ENCODE data around the gene SEMA6C. TPM values are rescaled to one million over a fixed set of nuclear protein-coding genes. Genes with fewer than 3 reads are reported as not detected.

Gene SEMA6C, protein sequence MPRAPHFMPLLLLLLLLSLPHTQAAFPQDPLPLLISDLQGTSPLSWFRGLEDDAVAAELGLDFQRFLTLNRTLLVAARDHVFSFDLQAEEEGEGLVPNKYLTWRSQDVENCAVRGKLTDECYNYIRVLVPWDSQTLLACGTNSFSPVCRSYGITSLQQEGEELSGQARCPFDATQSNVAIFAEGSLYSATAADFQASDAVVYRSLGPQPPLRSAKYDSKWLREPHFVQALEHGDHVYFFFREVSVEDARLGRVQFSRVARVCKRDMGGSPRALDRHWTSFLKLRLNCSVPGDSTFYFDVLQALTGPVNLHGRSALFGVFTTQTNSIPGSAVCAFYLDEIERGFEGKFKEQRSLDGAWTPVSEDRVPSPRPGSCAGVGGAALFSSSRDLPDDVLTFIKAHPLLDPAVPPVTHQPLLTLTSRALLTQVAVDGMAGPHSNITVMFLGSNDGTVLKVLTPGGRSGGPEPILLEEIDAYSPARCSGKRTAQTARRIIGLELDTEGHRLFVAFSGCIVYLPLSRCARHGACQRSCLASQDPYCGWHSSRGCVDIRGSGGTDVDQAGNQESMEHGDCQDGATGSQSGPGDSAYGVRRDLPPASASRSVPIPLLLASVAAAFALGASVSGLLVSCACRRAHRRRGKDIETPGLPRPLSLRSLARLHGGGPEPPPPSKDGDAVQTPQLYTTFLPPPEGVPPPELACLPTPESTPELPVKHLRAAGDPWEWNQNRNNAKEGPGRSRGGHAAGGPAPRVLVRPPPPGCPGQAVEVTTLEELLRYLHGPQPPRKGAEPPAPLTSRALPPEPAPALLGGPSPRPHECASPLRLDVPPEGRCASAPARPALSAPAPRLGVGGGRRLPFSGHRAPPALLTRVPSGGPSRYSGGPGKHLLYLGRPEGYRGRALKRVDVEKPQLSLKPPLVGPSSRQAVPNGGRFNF
- 0.21 and 0.48 TPM in 2 replicates for total RNA-seq

DNA sequence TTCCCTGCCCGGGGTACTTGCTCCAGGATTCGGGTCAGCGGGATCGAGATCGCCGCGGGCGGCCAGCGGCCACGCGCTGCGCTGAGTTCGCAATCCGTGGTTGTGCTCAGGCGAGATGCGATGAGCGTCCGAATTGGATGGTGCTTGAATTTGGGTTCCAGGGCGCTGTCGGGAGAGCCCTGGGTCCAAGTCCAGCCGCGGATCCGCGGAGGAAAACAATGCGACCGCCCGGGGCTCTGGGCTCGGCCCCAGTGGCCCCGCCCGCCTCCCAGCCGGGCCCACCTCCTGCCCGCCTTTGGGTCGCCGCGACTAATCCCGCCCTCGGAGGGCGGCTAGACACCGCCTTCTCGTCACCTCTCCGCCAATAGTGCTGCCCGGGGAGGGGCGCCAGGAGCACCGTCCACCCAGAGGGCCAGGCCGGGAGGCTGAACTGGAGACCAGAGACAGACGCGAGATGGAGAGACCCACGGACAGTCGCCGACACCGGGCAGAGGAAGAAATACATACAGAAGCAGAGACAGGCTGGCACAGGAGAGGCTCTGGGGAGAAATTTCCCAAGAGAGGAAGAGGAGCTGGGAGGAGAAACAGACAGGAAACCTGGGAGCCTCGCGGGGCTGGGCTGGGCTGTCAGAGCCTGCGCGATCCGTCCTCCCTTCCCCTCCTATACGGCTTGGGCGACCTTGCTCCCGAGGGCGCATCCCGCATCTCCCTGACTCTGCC lies at the start of gene SEMA6C:
Gene SEMA6C (minus strand): TSS at position 220 of the 720 bp plus-strand sequence. CDS start 4,010 bp downstream, outside the sequence.

DNA sequence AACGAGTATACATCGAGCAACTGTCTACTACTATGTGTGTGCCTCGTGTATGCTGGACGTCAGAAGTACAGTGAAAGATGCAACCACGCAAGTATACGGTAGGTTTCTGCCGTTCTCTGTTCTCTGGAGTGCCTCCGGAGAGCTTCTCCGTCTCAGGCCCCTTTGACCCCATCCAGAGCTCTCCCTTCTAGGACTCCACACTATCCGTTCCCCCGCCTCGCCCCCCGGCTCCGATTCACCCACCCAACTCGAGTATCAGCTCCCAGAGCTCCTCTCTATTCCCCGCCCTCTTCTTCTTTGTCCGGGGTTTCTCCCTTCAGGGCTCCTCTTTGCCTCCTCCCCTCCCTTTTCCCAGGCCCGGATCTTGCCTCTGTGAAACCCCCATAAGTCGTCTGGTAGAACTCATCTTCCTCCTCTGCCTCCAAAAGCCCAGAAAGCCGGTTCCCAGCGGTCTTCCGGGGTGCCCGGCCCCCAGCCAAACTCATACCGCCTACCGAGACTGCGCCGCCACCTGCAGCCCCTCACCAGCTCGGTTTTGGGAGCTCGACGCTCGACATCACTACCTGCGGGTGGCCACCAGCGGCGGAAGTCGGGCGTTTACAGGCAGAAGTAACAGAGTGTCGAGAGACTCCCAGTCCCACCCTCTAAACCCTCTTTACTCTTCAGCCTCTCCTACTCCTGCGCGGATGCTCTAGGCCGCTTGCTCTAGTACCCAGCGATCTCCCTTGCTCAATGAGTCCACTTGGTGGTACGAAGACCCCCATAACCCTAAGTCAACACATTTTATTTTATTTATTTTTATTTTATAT lies 43.4 kb upstream of the SEMA6C start, which contains the start of gene VPS72:
Gene VPS72 (minus strand): TSS at position 561 of the 809 bp plus-strand sequence. CDS start 76 bp downstream, at position 485.

DNA sequence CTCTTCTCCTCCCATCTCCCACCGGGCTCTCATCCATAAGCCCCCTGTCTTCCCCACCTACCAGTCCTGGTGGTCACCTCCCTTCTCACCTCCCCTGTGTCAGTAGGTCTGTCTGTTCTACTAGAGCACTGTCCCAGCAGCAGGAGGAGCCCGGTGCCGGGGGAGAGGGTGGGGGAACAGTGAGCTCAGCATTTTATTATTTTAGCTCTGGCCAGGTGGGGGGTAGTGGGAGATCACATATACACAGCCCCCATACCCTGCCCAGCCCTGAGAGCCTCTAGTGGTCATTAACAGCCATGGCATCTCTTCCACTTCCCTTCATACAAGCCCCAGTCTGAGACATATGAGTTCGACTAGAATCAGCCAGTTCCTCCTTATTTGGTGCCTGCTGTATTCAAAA lies 29.4 kb upstream of the SEMA6C start, which contains the start of gene TMOD4:
Gene TMOD4 (minus strand): TSS at position 119 of the 400 bp plus-strand sequence. CDS start 1,106 bp downstream, outside the sequence.

DNA sequence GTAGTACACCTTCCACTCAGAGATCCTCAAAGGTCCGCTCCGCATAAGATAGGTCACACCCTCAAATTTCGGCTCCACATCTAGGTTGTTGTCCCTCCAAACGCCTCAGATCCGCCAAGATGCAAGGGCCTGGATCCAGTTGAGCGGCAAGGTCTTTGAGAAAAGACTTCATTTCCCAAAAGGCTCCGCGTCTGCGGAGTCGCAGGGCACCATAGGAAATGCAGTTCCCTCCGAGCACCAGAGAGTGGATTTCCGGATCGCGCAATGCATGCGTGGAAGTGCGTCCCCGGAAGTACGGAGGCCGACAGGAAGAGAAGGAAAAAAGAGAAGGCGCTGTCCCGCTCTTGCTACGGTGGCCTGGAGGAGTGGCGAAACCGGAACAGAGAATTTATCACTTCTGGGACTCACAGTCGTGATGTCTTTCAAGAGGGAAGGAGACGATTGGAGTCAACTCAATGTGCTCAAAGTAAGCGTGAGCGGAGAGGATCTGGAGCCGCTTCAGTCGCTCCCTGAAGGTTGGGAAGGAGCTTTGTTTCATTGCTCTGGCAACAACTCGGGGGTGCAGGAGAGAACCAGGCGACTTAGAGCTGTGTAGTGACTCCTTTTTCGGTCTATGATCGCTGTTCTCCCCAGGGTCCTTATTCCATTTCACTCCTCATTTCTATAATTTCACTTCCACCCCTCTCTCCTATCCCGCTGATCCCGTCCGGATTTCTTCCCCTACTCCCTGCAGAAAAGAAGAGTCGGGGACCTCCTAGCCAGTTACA lies 19.5 kb upstream of the SEMA6C start, which contains the start of the genes LYSMD1 and SCNM1:
Gene LYSMD1 (minus strand): TSS at position 165 of the 767 bp plus-strand sequence. CDS start 644 bp downstream, outside the sequence.
Gene SCNM1 (plus strand): TSS at position 407 of the 767 bp plus-strand sequence. CDS start 9 bp downstream, at position 416.

GRCh38 chr1:151156515-151156819 lies 10.0 kb upstream of the SEMA6C start, which contains the start of gene TNFAIP8L2:
Gene TNFAIP8L2 (plus strand): TSS chr1:151156649. CDS start chr1:151158698, 2,049 bp downstream.

Other genes starting within 250 kb of the SEMA6C start
- 19.8 and 34.5 TPM in 2 replicates for gene SETDB1, start 220.3 kb downstream of the SEMA6C start, total RNA-seq
- gene CERS2, start 171.8 kb downstream of the SEMA6C start, total RNA-seq: 91.1 and 114 TPM in 2 replicates
- not detected in 2 replicates for gene ANXA9, start 164.3 kb downstream of the SEMA6C start, total RNA-seq
- 9.6 and 11.6 TPM in 2 replicates for gene MINDY1, start 139.7 kb downstream of the SEMA6C start, total RNA-seq
- 7.5 and 10.4 TPM in 2 replicates for gene PRUNE1, start 138.2 kb downstream of the SEMA6C start, total RNA-seq
- gene BNIPL, start 110.0 kb downstream of the SEMA6C start, total RNA-seq: 2.4 and 5.5 TPM in 2 replicates
- gene C1orf56, start 98.9 kb downstream of the SEMA6C start, total RNA-seq: 0.72 and 1.5 TPM in 2 replicates
- 85.7 and 95.4 TPM in 2 replicates for gene CDC42SE1, start 87.0 kb downstream of the SEMA6C start, total RNA-seq
- 1.9 and 4.6 TPM in 2 replicates for gene MLLT11, start 86.2 kb downstream of the SEMA6C start, total RNA-seq
- gene GABPB2, start 75.9 kb downstream of the SEMA6C start, total RNA-seq: 10.7 and 11.8 TPM in 2 replicates
- not detected in 2 replicates for gene TNFAIP8L2, start 10.0 kb upstream of the SEMA6C start, total RNA-seq
- 4.8 and 7.9 TPM in 2 replicates for gene LYSMD1, start 19.3 kb upstream of the SEMA6C start, total RNA-seq
- 20.2 and 26.4 TPM in 2 replicates for gene SCNM1, start 19.5 kb upstream of the SEMA6C start, total RNA-seq
- not detected in 2 replicates for gene TMOD4, start 29.4 kb upstream of the SEMA6C start, total RNA-seq
- 58.2 and 79.0 TPM in 2 replicates for gene VPS72, start 43.6 kb upstream of the SEMA6C start, total RNA-seq
- 48.0 and 60.2 TPM in 2 replicates for gene PIP5K1A, start 51.9 kb upstream of the SEMA6C start, total RNA-seq
- gene PSMD4, start 108.1 kb upstream of the SEMA6C start, total RNA-seq: 171 and 208 TPM in 2 replicates
- 10.9 and 11.3 TPM in 2 replicates for gene ZNF687, start 135.7 kb upstream of the SEMA6C start, total RNA-seq
- 22.0 and 28.0 TPM in 2 replicates for gene PI4KB, start 180.8 kb upstream of the SEMA6C start, total RNA-seq
- gene RFX5, start 200.6 kb upstream of the SEMA6C start, total RNA-seq: 19.0 and 68.0 TPM in 2 replicates
- gene SELENBP1, start 226.1 kb upstream of the SEMA6C start, total RNA-seq: 3.6 and 8.5 TPM in 2 replicates

Data from tracheal epithelial cell (primary cell).